Measurements from ENCODE around the gene BANF1. TPM values are rescaled to one million over a fixed set of nuclear protein-coding genes. Genes with fewer than 3 reads are reported as not detected.

BANF1 gene
- total and polyA plus RNA-seq, 9 of the 15 experiments (the other 6 are each of a cell fraction or from before 2014, with no cell fraction given) = 108 to 651 (median 263) TPM

DNA sequence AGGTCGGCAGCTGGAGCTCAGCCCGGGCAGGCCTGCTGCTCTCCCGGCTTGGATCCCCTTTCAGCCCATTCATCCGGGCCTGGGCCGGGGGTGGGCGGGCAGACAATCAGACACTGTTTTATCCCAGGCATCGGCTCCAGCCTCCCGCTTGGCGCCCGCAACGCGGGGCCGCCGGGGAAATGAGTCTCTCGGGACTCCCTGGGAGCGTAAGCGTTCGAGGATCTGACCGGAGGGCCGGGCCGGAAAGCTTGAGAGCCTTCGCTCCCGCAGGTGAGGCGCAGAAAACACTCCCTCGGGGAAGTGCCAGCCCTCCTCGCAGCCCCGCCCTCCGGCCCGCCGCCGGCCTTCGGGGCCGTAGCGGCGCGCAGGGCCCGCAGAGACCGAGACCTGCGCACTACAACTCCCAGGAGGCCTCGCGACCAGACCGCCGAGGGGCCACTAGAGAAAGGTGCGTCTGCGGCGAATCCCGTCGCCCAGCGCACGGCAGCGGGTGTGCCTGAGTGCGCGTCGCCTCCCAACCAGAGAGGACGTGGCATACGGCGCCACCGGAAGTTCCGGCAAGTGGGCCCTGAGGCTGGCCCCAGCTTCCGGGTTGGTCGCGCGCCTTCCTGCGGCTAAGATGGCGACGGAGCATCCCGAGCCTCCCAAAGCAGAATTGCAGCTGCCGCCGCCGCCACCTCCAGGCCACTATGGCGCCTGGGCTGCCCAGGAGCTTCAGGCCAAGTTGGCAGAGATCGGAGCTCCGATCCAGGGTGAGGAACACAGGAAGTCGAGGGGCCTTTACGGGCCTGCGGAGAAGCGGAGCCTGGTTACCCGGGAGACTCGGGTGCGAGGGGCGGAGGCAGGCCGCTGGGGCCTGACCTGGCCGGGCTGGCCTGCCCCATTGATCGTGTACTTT is 49.7 kb downstream of the BANF1 start, which contains the start of gene SF3B2 (continued):
- TF ChIP-seq PRPF4 (IDR thresholded peaks at IDR 0.05; ENCODE audit: insufficient read depth, low read depth, low read length, poor library complexity, severe bottlenecking) (no peak), MBD2 (IDR thresholded peaks at IDR 0.05; ENCODE audit: borderline replicate concordance, low read depth) (peak; percentile 63; the same call in 1 of the 2 replicates), BRD9 (IDR thresholded peaks at IDR 0.05; ENCODE audit: low read depth, partially characterized antibody) (no peak), ERF (CRISPR knock-in tag; IDR thresholded peaks at IDR 0.05) (0 out of 2 replicates have a peak, but pooled peaks have one; percentile 25), GATAD2A (IDR thresholded peaks at IDR 0.05) (no peak), BRD4 (IDR thresholded peaks at IDR 0.05) (peak; percentile 69; the same call in 1 of the 2 replicates), KHSRP (IDR thresholded peaks at IDR 0.05) (no peak), NR1H2 (CRISPR knock-in tag; IDR thresholded peaks at IDR 0.05) (no peak), HDAC8 (tag; IDR thresholded peaks at IDR 0.05) (no peak), ELF2 (CRISPR knock-in tag; IDR thresholded peaks at IDR 0.05) (peak; percentile 96), ZNF12 (CRISPR knock-in tag; IDR thresholded peaks at IDR 0.05) (peak; percentile 59; the same call in 1 of the 2 replicates), RBM25 (IDR thresholded peaks at IDR 0.05; ENCODE audit: low read depth, low read length, severe bottlenecking) (no peak), SMAD1 (IDR thresholded peaks at IDR 0.05; ENCODE audit: low read depth, low read length, partially characterized antibody) (peak; percentile 40), ZKSCAN3 (CRISPR knock-in tag; IDR thresholded peaks at IDR 0.05) (no peak), DIDO1 (tag; IDR thresholded peaks at IDR 0.05; ENCODE audit: low read depth) (no peak; the same call in 1 of the 2 replicates), CHD4 (IDR thresholded peaks at IDR 0.05; ENCODE audit: insufficient read depth, insufficient replicate concordance, low read depth, low read length, poor library complexity, severe bottlenecking) (no peak), HDAC1 (IDR thresholded peaks at IDR 0.05) (peak in 1 of 2 experiments; percentile 83; a peak in 2 of 4 replicates), KDM4B (IDR thresholded peaks at IDR 0.05; ENCODE audit: borderline replicate concordance in 2 of 2, low read depth in 1 of 2) (peak in 1 of 2 experiments; percentile 86; a peak in 1 of 4 replicates)
- TF ChIP-seq, protein P1, sequence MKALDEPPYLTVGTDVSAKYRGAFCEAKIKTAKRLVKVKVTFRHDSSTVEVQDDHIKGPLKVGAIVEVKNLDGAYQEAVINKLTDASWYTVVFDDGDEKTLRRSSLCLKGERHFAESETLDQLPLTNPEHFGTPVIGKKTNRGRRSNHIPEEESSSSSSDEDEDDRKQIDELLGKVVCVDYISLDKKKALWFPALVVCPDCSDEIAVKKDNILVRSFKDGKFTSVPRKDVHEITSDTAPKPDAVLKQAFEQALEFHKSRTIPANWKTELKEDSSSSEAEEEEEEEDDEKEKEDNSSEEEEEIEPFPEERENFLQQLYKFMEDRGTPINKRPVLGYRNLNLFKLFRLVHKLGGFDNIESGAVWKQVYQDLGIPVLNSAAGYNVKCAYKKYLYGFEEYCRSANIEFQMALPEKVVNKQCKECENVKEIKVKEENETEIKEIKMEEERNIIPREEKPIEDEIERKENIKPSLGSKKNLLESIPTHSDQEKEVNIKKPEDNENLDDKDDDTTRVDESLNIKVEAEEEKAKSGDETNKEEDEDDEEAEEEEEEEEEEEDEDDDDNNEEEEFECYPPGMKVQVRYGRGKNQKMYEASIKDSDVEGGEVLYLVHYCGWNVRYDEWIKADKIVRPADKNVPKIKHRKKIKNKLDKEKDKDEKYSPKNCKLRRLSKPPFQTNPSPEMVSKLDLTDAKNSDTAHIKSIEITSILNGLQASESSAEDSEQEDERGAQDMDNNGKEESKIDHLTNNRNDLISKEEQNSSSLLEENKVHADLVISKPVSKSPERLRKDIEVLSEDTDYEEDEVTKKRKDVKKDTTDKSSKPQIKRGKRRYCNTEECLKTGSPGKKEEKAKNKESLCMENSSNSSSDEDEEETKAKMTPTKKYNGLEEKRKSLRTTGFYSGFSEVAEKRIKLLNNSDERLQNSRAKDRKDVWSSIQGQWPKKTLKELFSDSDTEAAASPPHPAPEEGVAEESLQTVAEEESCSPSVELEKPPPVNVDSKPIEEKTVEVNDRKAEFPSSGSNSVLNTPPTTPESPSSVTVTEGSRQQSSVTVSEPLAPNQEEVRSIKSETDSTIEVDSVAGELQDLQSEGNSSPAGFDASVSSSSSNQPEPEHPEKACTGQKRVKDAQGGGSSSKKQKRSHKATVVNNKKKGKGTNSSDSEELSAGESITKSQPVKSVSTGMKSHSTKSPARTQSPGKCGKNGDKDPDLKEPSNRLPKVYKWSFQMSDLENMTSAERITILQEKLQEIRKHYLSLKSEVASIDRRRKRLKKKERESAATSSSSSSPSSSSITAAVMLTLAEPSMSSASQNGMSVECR (CRISPR knock-in tag; IDR thresholded peaks at IDR 0.05) = peak; percentile 82
- TF ChIP-seq, protein P2, sequence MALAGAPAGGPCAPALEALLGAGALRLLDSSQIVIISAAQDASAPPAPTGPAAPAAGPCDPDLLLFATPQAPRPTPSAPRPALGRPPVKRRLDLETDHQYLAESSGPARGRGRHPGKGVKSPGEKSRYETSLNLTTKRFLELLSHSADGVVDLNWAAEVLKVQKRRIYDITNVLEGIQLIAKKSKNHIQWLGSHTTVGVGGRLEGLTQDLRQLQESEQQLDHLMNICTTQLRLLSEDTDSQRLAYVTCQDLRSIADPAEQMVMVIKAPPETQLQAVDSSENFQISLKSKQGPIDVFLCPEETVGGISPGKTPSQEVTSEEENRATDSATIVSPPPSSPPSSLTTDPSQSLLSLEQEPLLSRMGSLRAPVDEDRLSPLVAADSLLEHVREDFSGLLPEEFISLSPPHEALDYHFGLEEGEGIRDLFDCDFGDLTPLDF (CRISPR knock-in tag; IDR thresholded peaks at IDR 0.05) = peak; percentile 42
- TF ChIP-seq, protein P3, sequence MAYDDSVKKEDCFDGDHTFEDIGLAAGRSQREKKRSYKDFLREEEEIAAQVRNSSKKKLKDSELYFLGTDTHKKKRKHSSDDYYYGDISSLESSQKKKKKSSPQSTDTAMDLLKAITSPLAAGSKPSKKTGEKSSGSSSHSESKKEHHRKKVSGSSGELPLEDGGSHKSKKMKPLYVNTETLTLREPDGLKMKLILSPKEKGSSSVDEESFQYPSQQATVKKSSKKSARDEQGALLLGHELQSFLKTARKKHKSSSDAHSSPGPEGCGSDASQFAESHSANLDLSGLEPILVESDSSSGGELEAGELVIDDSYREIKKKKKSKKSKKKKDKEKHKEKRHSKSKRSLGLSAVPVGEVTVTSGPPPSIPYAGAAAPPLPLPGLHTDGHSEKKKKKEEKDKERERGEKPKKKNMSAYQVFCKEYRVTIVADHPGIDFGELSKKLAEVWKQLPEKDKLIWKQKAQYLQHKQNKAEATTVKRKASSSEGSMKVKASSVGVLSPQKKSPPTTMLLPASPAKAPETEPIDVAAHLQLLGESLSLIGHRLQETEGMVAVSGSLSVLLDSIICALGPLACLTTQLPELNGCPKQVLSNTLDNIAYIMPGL (CRISPR knock-in tag; IDR thresholded peaks at IDR 0.05) = peak; percentile 73; the same call in 1 of the 2 replicates
